ENCODE results near the gene MEX3C.

The MEX3C gene

DNA sequence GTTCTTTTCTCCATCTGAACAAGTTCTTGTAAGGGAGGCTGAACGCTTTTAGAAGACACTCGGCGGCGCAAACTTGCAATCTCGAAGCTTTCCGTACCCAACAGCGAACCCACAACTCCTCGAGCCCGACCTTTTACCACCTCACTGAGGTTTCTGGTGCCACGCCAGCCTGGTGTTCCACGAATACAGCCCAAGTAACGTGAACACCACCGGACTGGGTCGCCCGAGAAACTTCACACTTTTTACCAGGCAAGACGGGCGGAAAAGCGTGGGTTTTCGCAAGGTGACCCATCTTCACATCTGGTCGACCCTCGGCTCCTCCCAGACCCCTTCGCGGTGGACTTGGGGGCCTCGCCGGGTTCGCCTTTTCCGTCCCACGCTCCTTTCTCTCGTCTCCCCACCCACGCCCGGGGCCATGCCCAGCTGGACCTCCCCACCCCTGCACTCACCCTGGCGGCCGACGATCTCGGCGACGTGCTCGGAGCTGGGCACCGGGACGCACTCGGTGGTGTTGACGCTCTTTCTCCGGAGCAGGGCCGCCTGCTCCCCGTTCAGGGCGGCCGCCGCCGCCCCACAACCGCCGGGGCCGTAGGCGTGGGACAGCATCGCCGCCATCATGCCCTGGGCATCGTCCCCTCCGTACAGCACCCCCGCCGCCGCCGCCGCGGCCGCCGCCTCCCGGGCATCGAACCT lies 1.2 kb downstream of the MEX3C start:
- TF ChIP-seq, protein P1, sequence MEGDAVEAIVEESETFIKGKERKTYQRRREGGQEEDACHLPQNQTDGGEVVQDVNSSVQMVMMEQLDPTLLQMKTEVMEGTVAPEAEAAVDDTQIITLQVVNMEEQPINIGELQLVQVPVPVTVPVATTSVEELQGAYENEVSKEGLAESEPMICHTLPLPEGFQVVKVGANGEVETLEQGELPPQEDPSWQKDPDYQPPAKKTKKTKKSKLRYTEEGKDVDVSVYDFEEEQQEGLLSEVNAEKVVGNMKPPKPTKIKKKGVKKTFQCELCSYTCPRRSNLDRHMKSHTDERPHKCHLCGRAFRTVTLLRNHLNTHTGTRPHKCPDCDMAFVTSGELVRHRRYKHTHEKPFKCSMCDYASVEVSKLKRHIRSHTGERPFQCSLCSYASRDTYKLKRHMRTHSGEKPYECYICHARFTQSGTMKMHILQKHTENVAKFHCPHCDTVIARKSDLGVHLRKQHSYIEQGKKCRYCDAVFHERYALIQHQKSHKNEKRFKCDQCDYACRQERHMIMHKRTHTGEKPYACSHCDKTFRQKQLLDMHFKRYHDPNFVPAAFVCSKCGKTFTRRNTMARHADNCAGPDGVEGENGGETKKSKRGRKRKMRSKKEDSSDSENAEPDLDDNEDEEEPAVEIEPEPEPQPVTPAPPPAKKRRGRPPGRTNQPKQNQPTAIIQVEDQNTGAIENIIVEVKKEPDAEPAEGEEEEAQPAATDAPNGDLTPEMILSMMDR (IDR thresholded peaks at IDR 0.05; ENCODE audit: low read depth, low read length): no peak
- no peak for DNase-seq (ENCODE audit: extremely low read depth, low read depth)

DNA sequence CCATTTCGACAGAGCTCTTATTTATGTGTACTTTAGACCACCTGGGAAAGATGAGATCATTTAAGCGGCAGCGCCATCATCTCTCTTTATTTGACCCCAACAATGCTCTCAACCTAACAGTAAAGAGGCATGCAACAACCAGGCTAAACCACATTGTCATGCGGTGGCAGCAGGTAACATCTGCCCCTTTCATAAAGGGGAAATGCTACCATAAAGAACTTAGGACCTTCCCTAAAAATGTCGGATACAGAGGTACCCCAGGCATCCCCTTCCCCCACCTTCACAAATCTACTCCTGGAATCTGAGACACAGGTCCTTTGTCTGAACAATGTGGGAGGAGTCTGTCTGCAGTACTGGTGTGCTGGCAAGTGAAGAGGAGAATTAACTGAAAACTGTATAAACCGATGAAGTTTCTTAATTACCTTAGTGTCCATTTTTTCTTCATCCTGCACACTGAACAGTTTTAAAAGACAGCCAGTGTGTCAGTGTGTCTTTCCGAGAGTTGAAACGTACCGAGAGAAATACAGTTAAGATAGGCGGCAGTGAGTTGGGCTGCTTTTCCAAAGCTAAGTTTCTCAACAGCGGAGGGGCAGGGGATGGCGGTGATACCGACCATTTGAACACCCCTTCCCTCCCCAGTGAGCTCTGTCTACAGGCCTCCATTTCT lies 1.9 kb downstream of the MEX3C start:
- no peak for DNase-seq (ENCODE audit: extremely low read depth, low read depth)
- TF ChIP-seq, protein P1 (IDR thresholded peaks at IDR 0.05; ENCODE audit: low read depth, low read length): no peak

DNA sequence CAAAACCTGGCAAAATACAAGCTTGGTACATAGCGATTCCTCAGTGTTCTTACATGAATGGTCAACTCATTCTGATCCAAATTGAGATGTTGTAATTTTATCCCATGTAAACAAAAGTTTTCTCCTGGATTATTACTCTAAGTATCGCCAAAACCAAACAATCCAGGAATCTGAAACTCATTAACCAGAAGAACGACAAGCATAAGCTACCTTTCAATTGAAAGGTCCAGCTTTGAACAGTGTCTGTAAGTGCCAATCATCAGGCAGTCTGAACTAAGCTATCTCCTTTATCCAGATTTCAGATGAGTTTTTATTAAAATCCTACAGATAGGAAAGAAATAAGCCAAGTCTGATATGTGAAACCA lies 2.4 kb downstream of the MEX3C start:
- no peak for DNase-seq (ENCODE audit: extremely low read depth, low read depth)
- TF ChIP-seq, protein P1 (IDR thresholded peaks at IDR 0.05; ENCODE audit: low read depth, low read length): no peak

DNA sequence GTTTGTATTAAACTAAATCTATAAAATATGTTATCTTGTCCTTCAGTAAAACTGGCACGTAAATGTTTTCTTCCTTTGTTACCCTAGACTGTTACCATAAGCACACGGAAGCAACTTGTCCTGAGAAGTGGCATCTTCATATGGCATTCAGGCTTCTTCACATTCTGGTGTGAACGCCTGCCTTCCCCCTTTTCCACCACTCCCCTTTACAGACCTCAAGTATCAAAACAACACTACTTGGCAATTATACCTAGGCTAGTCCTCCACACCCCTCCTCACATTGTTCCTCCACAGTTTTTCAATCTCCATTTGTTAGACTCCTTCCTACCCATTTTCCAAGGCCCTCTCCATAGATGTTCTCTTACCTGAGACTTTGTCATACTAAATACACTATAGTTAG lies 2.9 kb downstream of the MEX3C start:
- TF ChIP-seq, protein P1 (IDR thresholded peaks at IDR 0.05; ENCODE audit: low read depth, low read length): no peak
- no peak for DNase-seq (ENCODE audit: extremely low read depth, low read depth)

DNA sequence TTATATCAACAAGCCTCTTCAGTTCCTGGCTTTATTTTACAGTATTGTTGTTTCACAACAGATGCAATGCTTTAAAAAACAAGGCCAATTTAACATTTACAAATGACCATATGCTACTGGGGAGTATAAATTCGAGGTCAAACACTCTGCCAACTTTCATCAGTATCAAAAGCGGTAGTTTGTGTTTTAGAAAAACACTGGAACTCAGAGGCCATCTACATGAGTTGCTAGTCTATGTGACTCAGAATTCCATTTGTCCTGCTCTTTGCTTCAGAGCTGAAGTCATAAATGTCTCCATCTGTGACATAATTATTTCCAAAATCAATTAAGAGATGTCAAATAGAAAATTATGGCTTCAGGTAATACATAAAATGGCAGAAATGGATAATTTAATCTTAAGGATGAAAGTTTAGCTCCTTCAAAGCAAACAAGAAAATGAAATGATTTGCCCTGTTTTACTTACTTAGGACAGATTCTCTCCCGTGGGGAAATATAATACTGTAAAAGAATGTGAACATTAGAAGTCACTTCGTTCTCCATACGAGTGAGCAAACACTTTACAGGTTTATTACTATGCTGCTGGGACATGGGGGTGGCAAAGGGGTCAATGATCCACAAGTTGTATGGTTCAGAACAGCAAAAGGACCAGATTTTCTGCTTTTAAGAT lies 3.7 kb downstream of the MEX3C start:
- TF ChIP-seq, protein P1 (IDR thresholded peaks at IDR 0.05; ENCODE audit: low read depth, low read length): no peak
- DNase-seq (ENCODE audit: extremely low read depth, low read depth): peak; percentile 61

DNA sequence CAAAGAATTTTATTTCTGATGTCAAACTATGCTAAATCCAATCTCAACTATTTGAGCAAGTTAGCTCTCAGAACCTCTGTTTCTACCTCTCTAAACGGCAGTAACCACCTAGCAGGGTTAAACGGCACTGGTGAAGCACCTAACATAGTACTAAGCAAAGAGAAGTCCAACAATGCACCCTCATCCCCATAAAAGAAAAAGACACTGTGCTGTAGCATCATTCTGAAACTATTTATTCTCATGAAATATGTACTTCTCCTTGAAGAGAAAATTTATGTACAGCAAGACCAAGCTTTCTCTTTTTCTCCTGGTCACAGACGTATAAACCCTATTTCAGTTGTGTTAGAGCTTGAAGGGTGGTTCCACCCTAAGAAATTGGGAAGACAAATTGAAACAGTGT lies 4.8 kb downstream of the MEX3C start:
- no peak for DNase-seq (ENCODE audit: extremely low read depth, low read depth)
- TF ChIP-seq, protein P1 (IDR thresholded peaks at IDR 0.05; ENCODE audit: low read depth, low read length): no peak

DNA sequence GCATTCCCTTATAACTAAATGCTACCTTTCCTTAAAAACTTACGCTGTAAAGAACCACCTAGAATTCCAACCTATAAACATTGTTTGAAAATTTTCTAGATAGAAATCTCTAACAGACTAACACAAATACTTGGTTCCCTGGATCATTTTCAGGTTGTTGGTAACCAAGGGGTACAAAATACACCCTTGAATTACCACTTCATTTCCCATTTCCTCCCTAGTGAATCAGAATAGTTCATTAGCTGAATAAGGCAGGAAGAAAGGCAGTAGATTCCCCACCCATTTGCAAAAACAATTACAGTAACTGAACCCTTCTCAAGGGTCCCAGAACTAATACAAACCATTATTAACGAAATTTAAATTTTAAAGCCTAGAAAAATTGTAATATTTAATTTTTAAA lies 5.5 kb downstream of the MEX3C start:
- TF ChIP-seq, protein P1 (IDR thresholded peaks at IDR 0.05; ENCODE audit: low read depth, low read length): no peak
- DNase-seq (ENCODE audit: extremely low read depth, low read depth): no peak

All from AG09319 (cell line).